ENCODE measurements around the gene ATP5PF.
"Not testable (repeated sequence)": the region's sequence is repeated elsewhere in the genome, so short reads cannot be mapped to it uniquely, and the experiment has no call there.

The ATP5PF gene

DNA sequence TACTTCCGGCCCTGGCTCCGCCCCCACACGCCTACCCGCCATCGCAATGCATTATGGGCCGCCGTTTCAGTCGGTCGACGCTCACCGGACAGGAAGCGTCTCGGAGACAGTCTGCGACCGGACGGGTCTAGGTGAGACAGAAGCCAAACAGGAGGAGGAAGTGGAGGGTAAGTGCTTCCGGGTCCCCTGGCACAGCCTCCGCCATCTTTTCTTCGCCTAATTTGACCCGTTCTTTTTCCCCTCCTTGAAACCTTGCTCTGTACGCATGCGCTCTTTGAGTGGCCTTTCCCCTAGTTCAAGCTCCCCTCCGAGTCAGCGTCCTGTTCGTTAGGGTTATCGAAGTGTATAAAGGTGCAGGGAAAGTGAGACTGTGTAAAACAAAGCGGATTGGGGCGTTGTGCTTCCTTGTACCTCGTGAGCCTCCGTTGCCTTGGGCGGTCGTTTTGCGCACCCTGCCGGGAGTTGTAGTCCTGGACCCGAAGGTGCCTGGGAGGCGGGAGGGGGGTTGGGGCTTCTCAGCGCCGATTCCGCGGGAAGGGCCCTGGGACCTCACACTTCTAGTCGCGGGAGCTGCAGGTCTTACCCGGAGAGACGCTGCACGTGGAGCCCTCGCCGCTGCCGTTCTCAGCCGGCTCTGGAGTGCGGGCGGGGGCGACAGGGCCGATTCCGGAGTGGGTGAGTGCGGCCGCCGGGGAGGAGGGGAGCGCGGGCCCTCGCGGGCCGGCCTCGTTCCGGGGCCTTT lies at the start of gene ATP5PF, which contains the start of gene GABPA:
Gene ATP5PF (minus strand): TSS at position 1 of the 742 bp plus-strand sequence. CDS start 5,110 bp downstream, outside the sequence.
Gene GABPA (plus strand): TSS at position 69 of the 742 bp plus-strand sequence. CDS start 6,627 bp downstream, outside the sequence.
- DNase-seq (ENCODE audit: low read depth), result peak; percentile 96

- DNase-seq (ENCODE audit: low read depth), result not testable (repeated sequence)
Measured at GRCh38 chr21:25778126-25778875, 43.6 kb upstream of the ATP5PF start.

GRCh38 chr21:25776440-25776839 lies 41.7 kb upstream of the ATP5PF start:
- no peak for DNase-seq (ENCODE audit: low read depth)

DNA sequence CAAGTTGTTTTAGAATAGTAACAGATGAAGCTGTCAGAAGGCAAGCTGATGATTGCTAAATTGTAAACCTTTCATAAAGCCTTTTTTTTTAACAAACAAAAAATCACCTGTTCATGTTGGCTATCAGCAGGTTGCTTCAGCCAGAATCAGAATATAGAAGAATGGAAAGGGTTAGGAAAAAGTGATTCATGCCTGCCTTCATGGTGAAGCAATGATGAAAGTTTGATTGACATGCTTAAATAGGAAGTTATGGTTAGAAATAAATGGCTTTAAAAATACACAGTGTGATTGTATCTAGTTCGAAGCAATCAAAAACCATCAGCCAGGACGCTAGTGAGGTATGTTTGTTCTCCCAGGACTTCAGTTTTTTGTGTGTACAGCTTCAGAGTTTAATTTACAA lies 38.0 kb upstream of the ATP5PF start:
- no peak for DNase-seq (ENCODE audit: low read depth)

- DNase-seq (ENCODE audit: low read depth), result no peak
Measured at GRCh38 chr21:25767921-25768320, 33.2 kb upstream of the ATP5PF start.

DNA sequence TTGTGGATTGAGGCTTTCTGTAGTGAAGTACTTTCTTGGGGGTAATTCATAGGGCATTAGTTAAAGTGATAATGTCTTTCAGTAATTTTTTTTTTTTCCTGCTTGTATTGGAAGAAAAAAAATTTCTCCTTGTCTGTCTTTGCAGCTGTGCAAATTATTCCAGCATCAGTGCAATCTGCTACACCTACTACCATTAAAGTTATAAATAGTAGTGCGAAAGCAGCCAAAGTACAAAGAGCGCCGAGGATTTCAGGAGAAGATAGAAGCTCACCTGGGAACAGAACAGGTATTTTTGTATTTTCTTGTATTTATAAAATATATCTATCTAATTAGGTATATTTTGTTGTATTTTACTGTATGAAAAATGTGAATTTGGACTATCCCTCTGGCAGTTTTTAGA lies 29.4 kb upstream of the ATP5PF start:
- DNase-seq (ENCODE audit: low read depth), result no peak

- no peak for DNase-seq (ENCODE audit: low read depth)
Measured at GRCh38 chr21:25760677-25761076, 26.0 kb upstream of the ATP5PF start.

DNA sequence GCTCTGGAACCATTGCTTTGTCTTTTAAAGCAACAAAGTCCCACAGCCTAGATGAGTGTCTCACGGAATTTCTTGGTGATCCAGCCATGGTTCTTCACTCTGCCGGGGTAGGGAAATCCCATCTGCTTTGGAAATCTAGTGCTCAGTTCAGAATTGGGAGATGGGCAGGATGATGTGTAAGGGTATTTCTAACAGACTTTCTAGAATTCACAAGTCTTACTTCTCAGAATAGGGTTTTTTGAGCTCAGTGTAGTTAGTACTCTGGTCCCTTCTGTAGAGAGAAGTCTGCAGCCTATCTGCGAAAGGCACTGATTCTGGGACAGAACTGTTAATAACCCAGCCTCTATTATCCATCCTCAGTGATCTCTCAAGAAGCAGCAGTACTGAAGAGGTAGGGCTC lies 25.4 kb upstream of the ATP5PF start:
- DNase-seq (ENCODE audit: low read depth), result no peak

DNA sequence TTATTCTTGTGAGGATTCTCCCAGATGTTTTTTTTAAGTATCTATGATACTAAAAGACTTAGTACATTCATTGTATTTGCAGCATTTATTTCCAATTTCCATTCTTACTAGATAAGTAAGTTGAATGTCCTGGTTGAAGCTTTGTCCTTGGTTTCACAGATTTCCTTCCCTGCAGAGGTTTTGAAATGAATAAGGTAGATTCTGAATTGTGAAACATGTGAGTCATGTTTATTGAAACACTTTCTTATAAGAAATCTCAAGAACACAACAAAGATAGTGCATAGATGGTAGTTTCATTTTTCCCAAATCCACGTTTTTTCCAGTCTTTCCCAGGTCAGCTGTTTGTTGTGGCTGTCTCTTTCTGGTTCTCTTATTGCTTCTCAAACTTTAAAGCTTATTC lies 24.9 kb upstream of the ATP5PF start:
- DNase-seq (ENCODE audit: low read depth), result no peak

DNA sequence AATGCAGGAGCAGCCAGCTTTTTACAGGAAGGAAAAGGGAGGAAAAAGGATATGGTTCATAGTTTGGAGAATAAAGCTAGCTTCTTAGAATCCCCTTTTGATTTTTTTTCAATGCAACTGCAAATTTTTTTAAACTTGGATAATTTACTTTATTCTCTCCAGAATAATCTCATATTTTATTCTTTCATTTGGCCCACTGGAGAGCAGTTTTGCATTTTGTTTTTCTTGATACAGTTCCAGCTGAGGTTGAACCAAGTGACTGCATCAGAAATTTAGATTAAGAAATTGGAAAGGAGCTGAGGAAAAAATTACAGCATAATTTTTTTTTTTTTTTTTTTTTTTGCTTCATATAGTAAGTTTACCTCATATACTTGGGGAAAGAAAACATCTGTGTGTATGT lies 22.8 kb upstream of the ATP5PF start:
- no peak for DNase-seq (ENCODE audit: low read depth)

DNA sequence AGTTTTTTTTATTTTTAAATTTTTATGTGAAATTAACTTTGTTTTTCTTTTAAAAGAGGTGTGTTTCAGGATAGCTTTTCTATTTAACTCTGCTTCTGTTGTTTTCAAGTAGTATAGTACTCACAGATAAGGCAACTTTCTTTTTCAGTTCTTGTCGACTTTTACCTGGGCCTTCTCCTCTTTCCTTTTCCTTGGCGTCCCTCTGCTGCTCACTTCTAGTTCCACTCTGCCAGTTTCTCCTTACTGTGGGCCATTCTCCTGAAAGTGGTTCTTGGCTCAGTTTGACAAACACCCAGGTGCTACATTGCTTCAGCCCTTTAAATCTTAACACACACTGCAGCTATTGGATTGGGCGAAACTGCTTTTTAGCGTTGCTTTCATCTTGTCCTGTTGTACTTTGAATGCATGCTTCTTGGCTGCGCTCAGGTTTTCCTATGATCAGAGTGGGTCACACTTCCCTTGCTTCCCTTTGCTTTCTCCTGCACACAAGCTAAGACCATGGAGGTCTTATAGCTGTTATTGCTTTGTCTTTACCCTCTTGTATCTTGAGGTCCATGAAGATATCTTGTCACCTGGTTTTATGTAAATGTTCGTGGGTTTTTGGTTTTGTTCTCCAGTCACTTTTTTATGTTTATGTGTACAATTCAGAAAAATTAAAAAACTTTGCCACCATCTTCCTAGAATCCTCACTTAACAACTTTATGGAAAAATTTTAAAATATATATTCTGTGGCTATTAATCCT lies 21.7 kb upstream of the ATP5PF start:
- DNase-seq (ENCODE audit: low read depth), result no peak

DNA sequence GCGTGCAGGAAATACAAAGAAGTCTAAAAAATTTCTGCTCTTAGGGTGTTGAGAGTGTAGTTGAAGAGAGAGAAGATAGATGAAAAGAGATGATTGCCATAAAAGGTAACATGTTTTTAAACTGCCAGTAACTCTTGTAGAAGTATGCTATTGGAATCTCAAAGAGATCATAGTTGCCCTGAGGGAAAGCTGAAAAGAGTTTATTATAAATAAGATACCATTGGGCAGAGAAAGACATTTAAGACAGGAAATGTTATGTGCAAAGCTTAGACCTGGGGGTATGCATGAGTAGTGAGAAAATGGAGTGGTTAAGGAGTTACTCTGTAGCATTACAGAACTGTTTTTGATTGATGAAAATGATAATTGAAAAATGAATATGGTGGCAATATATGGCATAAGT lies 17.7 kb upstream of the ATP5PF start:
- DNase-seq (ENCODE audit: low read depth), result no peak

- DNase-seq (ENCODE audit: low read depth), result no peak
Measured at GRCh38 chr21:25750085-25750484, 15.4 kb upstream of the ATP5PF start.

DNA sequence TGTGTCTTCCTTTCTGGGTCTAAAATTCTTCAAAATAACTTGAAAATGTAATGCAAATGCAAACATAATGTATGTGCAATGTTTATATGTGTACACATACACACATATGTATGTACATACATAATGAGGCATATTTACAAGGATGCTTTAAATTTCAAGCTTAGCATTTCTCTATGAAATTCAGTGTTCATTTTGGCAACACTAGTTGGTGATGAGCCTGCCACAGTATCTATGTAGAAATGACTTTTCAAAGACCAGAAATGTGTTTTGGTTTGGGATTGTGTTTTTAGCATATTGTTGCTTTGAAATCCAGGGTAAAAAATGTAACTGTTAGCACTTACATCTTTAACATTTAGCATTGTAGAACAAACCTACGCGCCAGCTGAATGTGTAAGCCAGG lies 10.2 kb upstream of the ATP5PF start:
- no peak for DNase-seq (ENCODE audit: low read depth)

GRCh38 chr21:25742900-25743299 lies 8.2 kb upstream of the ATP5PF start:
- DNase-seq (ENCODE audit: low read depth), result no peak

DNA sequence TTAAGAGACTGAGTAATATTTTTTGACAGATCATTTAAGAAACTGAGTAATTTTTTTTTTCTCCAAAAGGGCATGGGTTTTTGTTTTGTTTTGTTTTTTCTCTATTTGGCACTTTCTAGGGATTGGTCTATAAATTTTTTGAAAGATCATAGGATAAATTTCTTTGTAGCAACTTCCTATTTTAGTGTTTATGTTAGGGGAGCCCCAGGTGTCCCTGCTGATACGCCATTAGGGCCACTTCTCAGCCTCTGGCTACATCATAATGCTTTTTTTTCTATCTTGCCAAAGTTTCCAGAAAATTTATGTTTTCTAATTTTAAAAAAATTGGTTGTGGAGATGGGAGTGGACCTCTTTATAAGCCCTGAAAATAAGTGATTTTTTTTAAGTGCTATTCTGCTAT lies 2.7 kb upstream of the ATP5PF start:
- no peak for DNase-seq (ENCODE audit: low read depth)

DNA sequence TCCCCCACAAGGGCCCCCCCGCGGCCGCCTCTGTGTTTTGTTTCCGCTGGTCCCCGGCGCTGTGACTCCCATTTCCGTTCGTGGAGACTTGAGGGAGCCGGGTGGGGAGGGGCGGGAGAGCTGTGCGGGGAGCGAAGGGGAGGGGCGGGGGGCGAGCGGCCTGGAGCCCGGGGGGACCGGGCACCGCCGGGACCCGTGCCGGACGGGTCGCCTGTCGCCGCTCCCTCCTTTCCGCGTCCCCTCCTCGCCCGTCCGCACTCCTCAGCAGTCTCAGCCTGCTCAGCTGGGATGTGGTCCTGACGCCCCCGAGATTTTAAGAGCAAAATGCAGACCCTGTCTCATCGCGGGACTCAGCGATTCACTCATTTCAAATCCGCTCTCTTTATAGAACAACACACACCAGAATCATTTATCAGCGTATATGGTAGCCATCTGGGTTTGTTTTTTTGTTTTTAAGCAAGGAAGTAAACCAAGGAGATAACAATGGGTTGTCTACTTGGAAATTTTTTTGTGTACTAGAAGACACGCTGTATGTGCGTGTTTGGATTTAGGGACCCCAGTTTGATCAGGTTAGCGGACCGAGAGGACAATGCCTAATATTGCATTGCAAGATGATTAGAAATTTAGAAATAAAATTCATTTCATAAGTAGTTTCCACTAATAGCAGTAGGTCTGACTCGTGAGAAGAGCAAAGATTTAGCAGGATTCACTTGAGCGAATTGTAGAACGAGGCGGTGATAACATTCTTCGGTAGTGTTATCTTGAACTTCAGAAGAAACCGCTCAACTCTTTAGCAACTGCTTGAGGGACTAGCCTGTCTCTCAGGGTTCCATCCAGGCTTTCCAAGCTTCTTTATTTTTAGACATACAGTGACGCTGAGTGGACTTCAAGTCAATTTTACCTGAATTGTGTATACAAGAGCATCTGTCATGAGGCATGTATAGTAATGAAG lies 1.2 kb upstream of the ATP5PF start:
- DNase-seq (ENCODE audit: low read depth), result peak; percentile 72

GRCh38 chr21:25734654-25734903 lies 125 bp downstream of the ATP5PF start:
- no peak for DNase-seq (ENCODE audit: low read depth)

DNA sequence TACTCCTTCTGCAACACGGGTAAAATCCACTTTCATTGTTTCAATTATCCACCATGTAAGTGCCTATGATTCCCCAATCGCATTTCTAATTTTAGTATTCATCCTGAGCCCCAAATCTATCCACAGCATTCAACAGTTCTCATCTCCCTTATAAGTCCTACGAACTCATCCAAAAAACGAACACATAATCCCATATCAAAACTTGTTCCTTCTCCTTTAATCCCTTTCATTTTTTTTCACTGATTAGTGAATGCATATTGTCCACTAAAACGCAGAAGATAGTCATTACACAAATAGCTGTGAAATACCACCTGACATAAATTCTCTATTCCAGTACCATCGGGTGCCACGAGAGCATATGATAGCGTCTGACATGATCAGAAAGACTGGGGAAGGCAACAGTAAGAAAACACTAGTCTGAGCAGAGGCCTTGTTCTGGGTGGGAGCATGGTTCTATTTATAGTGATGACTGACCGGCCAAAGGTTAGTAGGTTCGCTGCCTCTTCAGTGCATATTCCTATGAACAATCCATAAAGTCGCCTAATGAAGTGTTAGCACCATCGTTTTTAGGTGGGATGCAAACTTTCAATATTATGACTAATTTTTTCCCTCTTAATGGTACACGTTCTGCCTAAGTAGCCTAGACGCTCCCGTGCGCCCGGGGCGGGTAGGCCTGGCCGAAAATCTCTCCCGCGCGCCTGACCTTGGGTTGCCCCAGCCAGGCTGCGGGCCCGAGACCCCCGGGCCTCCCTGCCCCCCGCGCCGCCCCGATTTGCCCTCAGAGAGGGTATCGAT lies 648 bp downstream of the ATP5PF start:
- peak; percentile 22 for DNase-seq (ENCODE audit: low read depth)

DNA sequence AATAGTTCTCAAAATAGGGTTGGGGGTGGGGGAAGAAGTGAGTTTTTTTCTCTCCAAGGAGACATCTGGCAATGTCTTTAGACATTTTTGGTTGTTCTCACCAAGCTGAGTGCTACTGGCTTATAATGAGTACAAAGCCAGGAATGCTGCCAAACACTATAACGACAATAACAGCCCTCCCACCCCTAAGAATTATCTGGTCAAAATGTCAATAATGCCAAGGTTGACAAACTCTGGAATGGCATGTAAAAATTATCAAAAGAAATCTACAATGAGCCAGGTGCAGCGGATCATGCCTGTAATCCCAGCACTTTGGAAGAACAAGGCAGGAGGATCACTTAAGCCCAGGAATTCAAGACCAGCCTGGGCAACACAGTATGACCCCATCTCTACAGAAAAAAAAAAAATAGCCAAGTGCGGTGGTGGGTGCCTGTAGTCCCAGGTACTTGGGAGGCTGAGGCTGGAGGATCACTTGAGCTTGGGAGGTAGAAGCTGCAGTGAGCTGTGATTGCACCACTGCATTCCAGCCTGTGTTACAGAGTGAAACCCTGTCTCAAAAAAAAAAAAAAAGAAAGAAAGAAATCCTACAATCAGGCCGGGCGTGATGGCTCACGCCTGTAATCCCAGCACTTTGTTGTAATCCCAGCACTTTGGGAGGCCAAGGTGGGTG lies 2.5 kb downstream of the ATP5PF start:
- no peak for DNase-seq (ENCODE audit: low read depth)
